Transverse colon (tissue), 4 donors: Measurements from ENCODE around the gene BBS1. TPM values are rescaled to one million over a fixed set of nuclear protein-coding genes. Genes with fewer than 3 reads are reported as not detected.
A peak's percentile ranks its signal among the peaks of the same experiment; 100 is the strongest.

Source experiments
- DNase-seq: peaks from one replicate; pipeline ENCODE4 v3.0.0-alpha.2; 2019
- H3K27ac ChIP-seq, 4 donors: fragments of 200-600 bp; sonication (generic); 2 replicates each; pipeline ENCODE4 v1.5.1; 2016 to 2018; ENCODE audit warnings: inconsistent platforms in 4 of 4
- H3K27me3 ChIP-seq: fragments of 200-600 bp; sonication (generic); 2 replicates; pipeline ENCODE4 v1.5.1; 2017; ENCODE audit warnings: inconsistent platforms
- H3K36me3 ChIP-seq, 4 donors: fragments of 200-600 bp; sonication (generic); 2 replicates each; pipeline ENCODE4 v1.5.1; 2017 to 2019; ENCODE audit warnings: inconsistent platforms in 4 of 4
- H3K4me1 ChIP-seq, 4 donors: fragments of 200-600 bp; sonication (generic); 2 replicates each; pipeline ENCODE4 v1.5.1; 2017 to 2020; ENCODE audit warnings: inconsistent platforms in 4 of 4
- H3K4me3 ChIP-seq, 4 donors: fragments of 200-600 bp; sonication (generic); 1 replicate in 1 of 4; 2 replicates in 3 of 4; pipeline versions ENCODE4 v1.5.1 to v1.6.1; 2017 to 2019; ENCODE audit warnings: inconsistent platforms in 4 of 4
- H3K9me3 ChIP-seq, 2 donors: fragments of 200-600 bp; sonication (generic); 2 replicates each; pipeline ENCODE4 v1.5.1; 2017 to 2019; ENCODE audit warnings: inconsistent platforms in 2 of 2
- CTCF ChIP-seq, 5 experiments: fragments of 200-600 bp in 3 of 5; fragments of 450-650 bp in 2 of 5; sonication (generic) in 3 of 5; IDR thresholded peaks; 1 replicate in 2 of 5; 2 replicates in 3 of 5; pipeline ENCODE4 v1.5.1; 2016 to 2017; ENCODE audit warnings: antibody characterized with exemption in 5 of 5, inconsistent platforms in 3 of 5, mild to moderate bottlenecking in 2 of 5, moderate library complexity in 1 of 5
- EP300 ChIP-seq: sonication (generic); formaldehyde crosslinking; IDR thresholded peaks from one replicate; pipeline ENCODE4 v1.6.1; 2017; ENCODE audit warnings: antibody characterized with exemption, low read depth
- POLR2A ChIP-seq: fragments of 450-650 bp; IDR thresholded peaks from one replicate; pipeline ENCODE4 v1.6.1; 2016; ENCODE audit warnings: antibody characterized with exemption, mild to moderate bottlenecking, moderate library complexity
- POLR2AphosphoS5 ChIP-seq, 3 donors: sonication (generic); formaldehyde crosslinking; IDR thresholded peaks; one replicate each; pipeline ENCODE4 v1.6.1; 2016; ENCODE audit warnings: antibody characterized with exemption in 3 of 3
- WGBS, 2 donors: methylation state at CpG; one replicate each; pipeline ENCODE4 v1.1.5; 2018; ENCODE audit warnings: low coverage in 1 of 2; 5-methylcytosine and 5-hydroxymethylcytosine counted together
- in situ Hi-C, 4 donors: fragments of 200-750 bp; cut with MboI; loops; one replicate each; pipeline versions ENCODE4 v1.15.0 to v1.15.1; 2017; ENCODE audit warnings: low sequenced_read_pairs in 3 of 4, low pct_ligation_motif_present in 1 of 4, low pct_unique_long_range_greater_than_20kb in 1 of 4
- intact Hi-C: fragments of 100-400 bp; cut with DNase I; formaldehyde crosslinking; loops from one replicate; pipeline ENCODE4 v1.15.1; 2023; ENCODE audit warnings: low total_unique reads
- total RNA-seq, 4 donors: library from RNA; depleted of rRNA; stranded (reverse); fragments of >200 nt; gene quantifications; one replicate each; pipeline ENCODE4 v1.1.0, GENCODE V29; 2016

BBS1 gene
- total RNA-seq, 4 donors from 2014 or later: 33.3 to 146 (median 56.0) TPM

- in situ Hi-C loops (no loop called here), intact Hi-C loops (no loop called here)
- WGBS, 2 donors: 84 to 100% methylated on average over 1 to 11 of the region's 11 CpGs
- DNase-seq: no peak
- no peaks in the 10 kb centered on the region for H3K36me3 ChIP-seq
- H3K4me3 ChIP-seq: no peak overlapping the region
- H3K9me3 ChIP-seq: no peaks in the 10 kb centered on the region
- H3K27ac ChIP-seq: no peak overlapping the region
- TF ChIP-seq POLR2A: no peak
- no peak for TF ChIP-seq EP300
- no peak for TF ChIP-seq CTCF (IDR thresholded peaks at IDR 0.05)
- TF ChIP-seq POLR2AphosphoS5 (IDR thresholded peaks at IDR 0.05): no peak
- H3K4me1 ChIP-seq: peaks cover 0 to 18% (median 15%) of the 10 kb centered on the region in 4 donors
- no peaks in the 10 kb centered on the region for H3K27me3 ChIP-seq
These were observed 32.9 kb upstream of the BBS1 start for GRCh38 chr11:66477263-66478201.

GRCh38 chr11:66478729-66479393 lies 31.6 kb upstream of the BBS1 start:
- in situ Hi-C loops (no loop called here), intact Hi-C loops (no loop called here)
- DNase-seq: no peak
- Histone ChIP-seq H3K36me3 (no peaks in the 10 kb centered on the region), H3K4me3 (peak overlapping the region; percentile 43 to 71 (median 59)), H3K27me3 (no peaks in the 10 kb centered on the region), H3K4me1 (peaks cover 0 to 18% (median 15%) of the 10 kb centered on the region in 4 donors), H3K27ac (peak overlapping the region; percentile 89 to 97 (median 96)), H3K9me3 (no peaks in the 10 kb centered on the region)
- TF ChIP-seq CTCF (IDR thresholded peaks at IDR 0.05): peak; percentile 75 to 85 (median 80)
- TF ChIP-seq POLR2A: no peak
- WGBS, 2 donors: 43 to 85% methylated on average over 2 to 8 of the region's 8 CpGs

GRCh38 chr11:66479394-66480116 lies 30.9 kb upstream of the BBS1 start:
- in situ Hi-C loops: no loop called here
- H3K4me1 ChIP-seq: peaks cover 0 to 18% (median 15%) of the 10 kb centered on the region in 4 donors
- TF ChIP-seq POLR2AphosphoS5 (IDR thresholded peaks at IDR 0.05): no peak
- peak in 1 of 5 experiments; percentile 9 for TF ChIP-seq CTCF (IDR thresholded peaks at IDR 0.05)

More at GRCh38 chr11:66479394-66480116, 30.9 kb upstream of the BBS1 start:
- DNase-seq: peak; percentile 55
- no peaks in the 10 kb centered on the region for H3K9me3 ChIP-seq
- peak overlapping the region; percentile 43 to 71 (median 59) for H3K4me3 ChIP-seq
- intact Hi-C loops: no loop called here
- peak overlapping the region; percentile 89 to 97 (median 96) for H3K27ac ChIP-seq
- WGBS, 2 donors: 1% methylated on average over 26 of the region's 34 CpGs; no CpG with 5 or more reads in 1 of the 2 donors
- H3K27me3 ChIP-seq: no peaks in the 10 kb centered on the region
- H3K36me3 ChIP-seq: no peaks in the 10 kb centered on the region
